Caco-2 (cell line): ENCODE results near the gene ACP7. TPM values are rescaled to one million over a fixed set of nuclear protein-coding genes. Genes with fewer than 3 reads are reported as not detected.

Source experiments
- BruUV-seq: library from RNA; stranded (reverse); fragments of 400-500 nt; replicated peaks from 2 replicates; lab custom pipeline; 2021; lab: Mats Ljungman, UMichigan
- CTCF ChIA-PET: fragments of 300-600 bp; sonication (Branson Sonifier 250); formaldehyde crosslinking; loops from one replicate; lab custom pipeline; 2022; ENCODE audit warnings: antibody characterized with exemption; lab: Charles Lee
- POLR2A ChIA-PET: fragments of 300-600 bp; sonication (Branson Sonifier 250); formaldehyde crosslinking; loops from one replicate; lab custom pipeline; 2022; ENCODE audit warnings: antibody characterized with exemption; lab: Charles Lee
- DNase-seq, 2 experiments: peaks; one replicate each; pipeline versions ENCODE4 v3.0.0 to v3.0.0-alpha.2; 2020 to 2022
- H3K27me3 ChIP-seq: replicated peaks from 2 replicates; pipeline ENCODE4 v1.6.0; 2011; ENCODE audit warnings: low read length; ENCODE audit not compliant: control insufficient read depth, insufficient read depth
- H3K36me3 ChIP-seq: 2 replicates; pipeline ENCODE4 v1.5.1; 2011; ENCODE audit warnings: low read length; ENCODE audit not compliant: control insufficient read depth, insufficient read depth
- H3K4me1 ChIP-seq: fragments of 250-450 bp; sonication (Bioruptor Pico); 2 replicates; pipeline ENCODE4 v1.5.1; 2020; ENCODE audit warnings: mild to moderate bottlenecking
- H3K4me3 ChIP-seq: 2 replicates; pipeline ENCODE4 v1.5.1; 2011; ENCODE audit warnings: low read depth, mild to moderate bottlenecking, control low read depth, low read length
- H3K9me3 ChIP-seq: fragments of 250-450 bp; sonication (Bioruptor Pico); 2 replicates; pipeline ENCODE4 v1.5.1; 2020; ENCODE audit warnings: mild to moderate bottlenecking, moderate library complexity
- H3K27ac Mint-ChIP-seq: one replicate; pipeline ENCODE4 v1.8.0; 2022; ENCODE audit warnings: mixed read lengths; ENCODE audit not compliant: unreplicated experiment
- H3K27me3 Mint-ChIP-seq: one replicate; pipeline ENCODE4 v1.8.0; 2022; ENCODE audit warnings: mixed read lengths; ENCODE audit not compliant: insufficient read depth, unreplicated experiment
- H3K36me3 Mint-ChIP-seq: one replicate; pipeline ENCODE4 v1.8.0; 2022; ENCODE audit warnings: mild to moderate bottlenecking, mixed read lengths; ENCODE audit not compliant: insufficient read depth, unreplicated experiment
- H3K4me1 Mint-ChIP-seq: one replicate; pipeline ENCODE4 v1.8.0; 2022; ENCODE audit warnings: low read depth, mixed read lengths; ENCODE audit not compliant: unreplicated experiment
- H3K4me3 Mint-ChIP-seq: one replicate; pipeline ENCODE4 v1.8.0; 2022; ENCODE audit warnings: mild to moderate bottlenecking, moderate library complexity, mixed read lengths; ENCODE audit not compliant: unreplicated experiment
- H3K9me3 Mint-ChIP-seq: one replicate; pipeline ENCODE4 v1.8.0; 2022; ENCODE audit warnings: mixed read lengths; ENCODE audit not compliant: unreplicated experiment
- intact Hi-C: fragments of 100-400 bp; cut with micrococcal nuclease; formaldehyde crosslinking; loops from one replicate; pipeline ENCODE4 v1.10.0; 2022; ENCODE audit not compliant: unreplicated experiment
- total RNA-seq: library from RNA; stranded (reverse); gene quantifications from 2 replicates; pipeline ENCODE4 v1.2.3, GENCODE V29; 2022
- TF ChIP-seq, protein P1 (sequence below), 2 experiments: fragments of 200-600 bp in 1 of 2; IDR thresholded peaks; 1 replicate in 1 of 2; 2 replicates in 1 of 2; pipeline versions ENCODE4 v1.5.1 to v1.8.0; 2011 to 2022; ENCODE audit warnings: antibody characterized with exemption in 1 of 2, control low read depth in 1 of 2, inconsistent platforms in 1 of 2, low read depth in 1 of 2, low read length in 1 of 2, mild to moderate bottlenecking in 1 of 2, moderate library complexity in 1 of 2; ENCODE audit not compliant: insufficient read depth in 1 of 2, severe bottlenecking in 1 of 2, unreplicated experiment in 1 of 2

The ACP7 gene
- total RNA-seq, 1 experiment from 2014 or later: 0.45 TPM

DNA sequence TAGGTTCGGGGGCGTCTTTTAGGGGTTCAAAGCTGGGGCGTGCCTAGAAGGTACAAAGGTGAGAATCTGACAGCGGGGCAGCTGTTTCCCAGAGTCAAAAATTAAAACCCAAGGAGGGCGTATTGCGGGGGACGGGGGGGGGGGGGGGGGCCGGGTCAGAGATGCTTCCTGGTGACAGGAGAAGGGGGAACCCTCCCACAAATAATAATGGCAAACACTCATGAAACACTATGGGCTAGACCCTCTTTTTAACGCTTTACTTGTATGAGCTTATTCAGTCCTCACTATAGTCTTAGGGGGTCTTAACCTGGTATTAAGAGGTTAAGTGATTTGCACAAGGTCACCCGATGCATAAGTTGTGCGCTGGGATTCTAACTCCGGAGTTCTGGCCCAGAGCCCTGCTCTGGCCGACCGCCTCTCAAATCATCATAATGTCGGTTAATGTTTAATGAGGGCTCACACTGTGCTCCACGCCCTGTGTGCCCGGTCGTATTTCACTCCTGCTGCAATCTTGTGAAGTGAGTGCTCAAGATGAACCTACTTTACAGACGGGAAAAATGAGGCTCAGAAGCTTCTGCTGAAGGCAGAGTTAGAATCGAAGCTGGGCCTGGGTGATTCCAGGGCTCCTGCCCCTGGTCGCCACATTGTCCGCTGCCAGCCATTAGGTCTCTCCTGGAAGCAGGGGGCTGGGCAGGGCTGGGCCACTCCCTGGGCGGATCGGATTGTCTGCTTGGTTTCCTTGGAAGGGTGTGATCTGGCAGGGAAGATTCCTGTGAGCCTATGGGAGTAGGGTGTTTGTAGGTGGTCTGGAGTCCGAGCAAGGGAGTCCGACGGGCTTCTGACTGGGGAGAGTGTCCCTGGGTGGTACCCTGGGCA lies 42.4 kb downstream of the ACP7 start:
- intact Hi-C loops: loop anchor here (1.0 to 5.0 kb wide), 3 partner anchors 13 to 271 kb away; no protein-coding TSS in a partner anchor
- TSS peak; percentile 87 for BruUV-seq

DNA sequence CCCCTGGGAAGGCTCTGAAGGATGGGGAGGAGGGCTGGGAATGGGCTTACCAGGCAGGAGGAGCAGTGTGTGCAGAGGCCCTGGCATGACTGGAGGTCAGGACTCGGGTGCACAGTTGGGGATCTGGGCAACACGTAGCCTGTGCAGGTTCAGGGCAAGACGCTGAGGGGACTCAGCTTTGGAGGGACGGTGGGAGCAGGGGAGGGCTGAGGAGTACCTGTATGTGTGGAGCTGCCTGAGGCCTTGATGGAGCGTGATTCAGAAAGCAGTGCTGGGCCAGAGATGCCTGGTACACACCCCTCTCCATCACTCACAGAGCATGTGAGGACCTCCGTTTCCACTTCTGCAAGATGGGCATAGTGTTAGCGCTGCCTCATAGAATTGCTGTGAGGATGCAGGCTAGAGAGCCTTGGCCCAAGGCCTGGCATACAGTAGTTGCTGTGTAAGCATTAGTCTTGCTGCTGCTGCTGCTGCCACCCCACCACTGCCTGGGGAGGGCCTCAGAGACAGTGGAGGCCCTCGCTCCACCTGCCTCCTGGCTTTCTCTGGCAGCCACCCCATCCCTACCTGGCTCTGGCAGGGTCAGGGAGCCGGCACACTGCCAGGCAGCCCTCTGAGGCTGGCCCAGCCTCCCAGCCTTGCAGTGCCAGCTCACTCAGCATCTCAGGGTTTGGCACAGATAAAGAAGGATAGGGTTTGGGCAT lies 43.8 kb downstream of the ACP7 start:
- H3K4me3 Mint-ChIP-seq: peak overlapping the region; percentile 94
- DNase-seq: no peak
- intact Hi-C loops: loop anchor here (2.0 to 5.0 kb wide), 2 partner anchors 27 to 269 kb away; no protein-coding TSS in a partner anchor

More for the DNA sequence above, 42.4 kb downstream of the ACP7 start:
- Mint-ChIP-seq H3K4me3 (peak overlapping the region; percentile 94), H3K27me3 (no peaks in the 10 kb centered on the region), H3K4me1 (peaks cover 49% of the 10 kb centered on the region), H3K36me3 (peaks cover 34% of the 10 kb centered on the region), H3K9me3 (no peaks in the 10 kb centered on the region), H3K27ac (peak overlapping the region; percentile 98)
- H3K4me3 ChIP-seq: peak overlapping the region; percentile 86
- CTCF ChIA-PET: interaction anchor here (0.6 kb wide), 1 partner anchor 73 kb away, joined by 3 read pairs; no protein-coding TSS in a partner anchor
- peaks cover 43% of the 10 kb centered on the region for H3K4me1 ChIP-seq
- peak; percentile 82 to 88 for DNase-seq
- no peaks in the 10 kb centered on the region for H3K36me3 ChIP-seq
- TF ChIP-seq, protein P1, sequence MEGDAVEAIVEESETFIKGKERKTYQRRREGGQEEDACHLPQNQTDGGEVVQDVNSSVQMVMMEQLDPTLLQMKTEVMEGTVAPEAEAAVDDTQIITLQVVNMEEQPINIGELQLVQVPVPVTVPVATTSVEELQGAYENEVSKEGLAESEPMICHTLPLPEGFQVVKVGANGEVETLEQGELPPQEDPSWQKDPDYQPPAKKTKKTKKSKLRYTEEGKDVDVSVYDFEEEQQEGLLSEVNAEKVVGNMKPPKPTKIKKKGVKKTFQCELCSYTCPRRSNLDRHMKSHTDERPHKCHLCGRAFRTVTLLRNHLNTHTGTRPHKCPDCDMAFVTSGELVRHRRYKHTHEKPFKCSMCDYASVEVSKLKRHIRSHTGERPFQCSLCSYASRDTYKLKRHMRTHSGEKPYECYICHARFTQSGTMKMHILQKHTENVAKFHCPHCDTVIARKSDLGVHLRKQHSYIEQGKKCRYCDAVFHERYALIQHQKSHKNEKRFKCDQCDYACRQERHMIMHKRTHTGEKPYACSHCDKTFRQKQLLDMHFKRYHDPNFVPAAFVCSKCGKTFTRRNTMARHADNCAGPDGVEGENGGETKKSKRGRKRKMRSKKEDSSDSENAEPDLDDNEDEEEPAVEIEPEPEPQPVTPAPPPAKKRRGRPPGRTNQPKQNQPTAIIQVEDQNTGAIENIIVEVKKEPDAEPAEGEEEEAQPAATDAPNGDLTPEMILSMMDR (IDR thresholded peaks at IDR 0.05; ENCODE audit: insufficient read depth in 1 of 2, low read depth in 1 of 2, low read length in 1 of 2, severe bottlenecking in 1 of 2, unreplicated experiment in 1 of 2): no peak
- H3K27me3 ChIP-seq: no peaks in the 10 kb centered on the region
- H3K9me3 ChIP-seq: no peaks in the 10 kb centered on the region
- POLR2A ChIA-PET: interaction anchor here (0.6 to 0.8 kb wide), 3 partner anchors 9 to 874 kb away, joined by 3 to 11 read pairs (median 3); no protein-coding TSS in a partner anchor

More for the DNA sequence above, 43.8 kb downstream of the ACP7 start:
- no TSS peak for BruUV-seq
- H3K4me3 ChIP-seq: no peak overlapping the region
- no peaks in the 10 kb centered on the region for H3K27me3 Mint-ChIP-seq
- peaks cover 47% of the 10 kb centered on the region for H3K36me3 Mint-ChIP-seq
- H3K36me3 ChIP-seq: no peaks in the 10 kb centered on the region
- H3K27me3 ChIP-seq: no peaks in the 10 kb centered on the region
- H3K27ac Mint-ChIP-seq: peak overlapping the region; percentile 98
- TF ChIP-seq, protein P1 (IDR thresholded peaks at IDR 0.05; ENCODE audit: insufficient read depth in 1 of 2, low read depth in 1 of 2, low read length in 1 of 2, severe bottlenecking in 1 of 2, unreplicated experiment in 1 of 2): no peak
- peaks cover 47% of the 10 kb centered on the region for H3K4me1 ChIP-seq
- ChIA-PET POLR2A (no interaction called here), CTCF (no interaction called here)
- H3K9me3 ChIP-seq: no peaks in the 10 kb centered on the region
- H3K9me3 Mint-ChIP-seq: no peaks in the 10 kb centered on the region
- peaks cover 61% of the 10 kb centered on the region for H3K4me1 Mint-ChIP-seq
